HG03175 (cell line): ENCODE results near the gene FMNL2.

Experiments used
- ATAC-seq: cut with Tn5 transposase; IDR thresholded peaks from one replicate; pipeline ENCODE4 v1.9.1; 2021; ENCODE audit warnings: mild to moderate bottlenecking, moderate library complexity; ENCODE audit not compliant: unreplicated experiment

Gene FMNL2

GRCh38 chr2:152569186-152569585, 234.2 kb downstream of the FMNL2 start:
- ATAC-seq, result no peak

GRCh38 chr2:152571048-152571766, 236.2 kb downstream of the FMNL2 start:
- ATAC-seq, result no peak

- ATAC-seq, result no peak
Observed at GRCh38 chr2:152572031-152572430, 237.1 kb downstream of the FMNL2 start.

- ATAC-seq, result peak; percentile 95
Observed at GRCh38 chr2:152573168-152573567, 238.2 kb downstream of the FMNL2 start.

GRCh38 chr2:152577579-152577978, 242.6 kb downstream of the FMNL2 start:
- ATAC-seq, result no peak

GRCh38 chr2:152578573-152578972, 243.6 kb downstream of the FMNL2 start:
- ATAC-seq, result no peak

GRCh38 chr2:152580714-152581113, 245.7 kb downstream of the FMNL2 start:
- no peak for ATAC-seq

GRCh38 chr2:152581360-152581759, 246.4 kb downstream of the FMNL2 start:
- no peak for ATAC-seq

- no peak for ATAC-seq
Observed at GRCh38 chr2:152582081-152582480, 247.1 kb downstream of the FMNL2 start.

GRCh38 chr2:152583512-152584229, 248.7 kb downstream of the FMNL2 start:
- no peak for ATAC-seq

GRCh38 chr2:152584301-152584700, 249.3 kb downstream of the FMNL2 start:
- no peak for ATAC-seq

GRCh38 chr2:152585830-152586484, 251.0 kb downstream of the FMNL2 start:
- no peak for ATAC-seq

GRCh38 chr2:152587187-152587947, 252.4 kb downstream of the FMNL2 start:
- no peak for ATAC-seq

GRCh38 chr2:152588998-152589397, 254.0 kb downstream of the FMNL2 start:
- ATAC-seq, result no peak

GRCh38 chr2:152594022-152594766, 259.2 kb downstream of the FMNL2 start:
- ATAC-seq, result peak; percentile 92

GRCh38 chr2:152594792-152595191, 259.8 kb downstream of the FMNL2 start:
- ATAC-seq, result no peak

- ATAC-seq, result no peak
Observed at GRCh38 chr2:152598975-152599759, 264.2 kb downstream of the FMNL2 start.

GRCh38 chr2:152600051-152600657, 265.2 kb downstream of the FMNL2 start:
- ATAC-seq, result no peak

- ATAC-seq, result no peak
Observed at GRCh38 chr2:152600697-152601096, 265.7 kb downstream of the FMNL2 start.
